ENCODE data around the gene GDF15.

- TF ChIP-seq CTCF (conservative IDR thresholded peaks at IDR 0.05) = no peak
- no peak for TF ChIP-seq EZH2 (IDR thresholded peaks at IDR 0.05; ENCODE audit: low read depth)
Observed at GRCh38 chr19:18417250-18418028, 31.5 kb downstream of the GDF15 start.

All from PC-9 (cell line).